DND-41 (cell line): ENCODE results near the gene MVP.

Experiments used
- CTCF ChIP-seq: IDR thresholded peaks from 2 replicates; pipeline ENCODE4 v1.5.1; 2012; ENCODE audit warnings: borderline replicate concordance, low read length, moderate library complexity, mild to moderate bottlenecking; ENCODE audit not compliant: poor library complexity, severe bottlenecking; ENCODE audit errors: extremely low read depth
- EZH2 ChIP-seq: IDR thresholded peaks from 3 replicates; pipeline ENCODE4 v1.6.1; 2012; ENCODE audit warnings: borderline replicate concordance, low read depth, mild to moderate bottlenecking, moderate library complexity, low read length, inconsistent platforms; ENCODE audit not compliant: severe bottlenecking

DNA sequence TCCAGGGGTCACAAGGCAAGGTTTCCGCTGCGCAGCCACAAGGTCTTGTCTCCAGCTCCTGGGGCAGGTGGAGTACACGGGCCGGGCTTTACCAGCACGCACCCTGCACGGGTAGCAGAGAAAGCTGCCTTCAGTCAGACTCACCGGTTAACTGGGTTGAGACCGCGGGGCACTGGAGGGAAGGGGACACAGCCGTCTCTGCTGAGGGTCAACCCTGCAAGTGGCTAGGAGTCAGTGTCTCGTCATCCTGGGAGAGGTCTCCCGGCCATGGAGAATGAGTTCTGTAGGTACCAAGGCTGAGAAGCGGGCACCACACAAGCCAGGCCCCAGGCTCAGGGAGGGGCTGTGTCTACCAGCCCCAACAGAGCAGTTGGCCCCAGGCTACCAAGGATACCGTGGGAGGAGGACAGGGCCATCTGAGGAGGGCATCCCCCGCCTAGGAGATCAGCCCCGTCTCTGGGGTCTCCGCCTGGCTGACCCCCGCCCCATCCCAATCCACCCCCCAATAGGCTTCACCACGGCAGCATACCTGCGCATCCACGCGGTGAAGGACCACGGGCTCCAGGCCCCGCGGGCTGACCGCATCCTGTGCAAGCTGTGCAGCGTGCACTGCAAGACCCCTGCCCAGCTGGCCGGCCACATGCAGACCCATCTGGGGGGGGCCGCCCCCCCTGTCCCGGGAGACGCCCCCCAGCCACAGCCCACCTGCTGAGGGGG is 11.1 kb upstream of the MVP start:
- TF ChIP-seq CTCF (no peak), EZH2 (no peak)
